Measurements from ENCODE around the gene CAMKK1. TPM values are rescaled to one million over a fixed set of nuclear protein-coding genes. Genes with fewer than 3 reads are reported as not detected.

The CAMKK1 gene
- total and polyA plus RNA-seq, 2 of the 4 experiments (the other 2 are of a cell fraction) = 4.1 to 8.2 TPM

GRCh38 chr17:3923466-3924190 lies 30.8 kb upstream of the CAMKK1 start:
- H2BK120ac ChIP-seq (ENCODE audit: low read depth, low read length) = no peak overlapping the region
- DNase-seq (no peak), ATAC-seq (ENCODE audit: low read depth) (no peak)
- no peak overlapping the region for H3K9ac ChIP-seq (ENCODE audit: low read depth, low read length)
- no peak overlapping the region for H3K27ac ChIP-seq (ENCODE audit: insufficient read depth, low read length)
- intact Hi-C loops (cut with micrococcal nuclease) (no loop called here), in situ Hi-C loops (cut with MboI; ENCODE audit: low sequenced_read_pairs) (no loop called here), dilution Hi-C loops (cut with HindIII; ENCODE audit: low sequenced_read_pairs, unreplicated experiment) (no loop called here)
- no peak overlapping the region for H4K8ac ChIP-seq (ENCODE audit: low read depth in 2 of 2, low read length in 2 of 2)
- no peak overlapping the region for H3K4ac ChIP-seq (ENCODE audit: low read depth, low read length)
- WGBS, 2 experiments (ENCODE audit: extremely low coverage in 2 of 2, insufficient read length in 1 of 2) = 86% methylated on average over 5 of the region's 18 CpGs; no CpG with 5 or more reads in 1 of the 2 experiments
- H4K5ac ChIP-seq (ENCODE audit: low read depth, low read length) = no peak overlapping the region
- H2AFZ ChIP-seq (replicated peaks; ENCODE audit: low read length, poor library complexity) = no peak overlapping the region
- H3K36me3 ChIP-seq (ENCODE audit: control insufficient read depth, insufficient read depth, low read length) = no peaks in the 10 kb centered on the region
- no peak overlapping the region for H3K4me2 ChIP-seq (ENCODE audit: low read depth, low read length)
- H3K4me3 ChIP-seq (ENCODE audit: insufficient read depth, low read depth, low read length) = no peak overlapping the region
- no TSS peak for BruUV-seq (replicated peaks)
- H3K23ac ChIP-seq (ENCODE audit: low read depth, low read length) = no peak overlapping the region
- H3K9me1 ChIP-seq (ENCODE audit: insufficient read depth, low read length) = no peaks in the 10 kb centered on the region
- H3K18ac ChIP-seq (ENCODE audit: low read depth, low read length) = no peak overlapping the region
- no peak overlapping the region for H4K91ac ChIP-seq (ENCODE audit: insufficient read depth, low read depth, low read length)
- H3K14ac ChIP-seq (replicated peaks; ENCODE audit: low read depth, low read length) = no peak overlapping the region
- H3K9me3 ChIP-seq (ENCODE audit: control insufficient read depth, insufficient read depth, low read length) = no peaks in the 10 kb centered on the region
- no peak overlapping the region for H2AK9ac ChIP-seq (replicated peaks; ENCODE audit: low read depth, low read length, poor library complexity)
- H3K56ac ChIP-seq (ENCODE audit: extremely low read depth, insufficient read depth, low read length) = no peak overlapping the region
- ChIA-PET CTCF (interaction anchor here (0.7 to 1.2 kb wide), 2 partner anchors 9 to 10 kb away, joined by 3 to 9 read pairs; no protein-coding TSS in a partner anchor), POLR2A (ENCODE audit: unreplicated experiment) (no interaction called here)
- H4K20me1 ChIP-seq (ENCODE audit: insufficient read depth, low read length) = no peaks in the 10 kb centered on the region
- no peak overlapping the region for H2BK20ac ChIP-seq (ENCODE audit: low read depth, low read length)
- TF ChIP-seq RCOR1 (IDR thresholded peaks at IDR 0.05; ENCODE audit: insufficient replicate concordance, low read length) (no peak), RFX5 (IDR thresholded peaks at IDR 0.05; ENCODE audit: low read depth, low read length) (no peak), NFE2L2 (IDR thresholded peaks at IDR 0.05; ENCODE audit: low read depth, low read length) (no peak), BHLHE40 (IDR thresholded peaks at IDR 0.05; ENCODE audit: low read depth, low read length) (no peak), CHD1 (IDR thresholded peaks at IDR 0.05; ENCODE audit: low read depth, low read length) (no peak), MXI1 (IDR thresholded peaks at IDR 0.05; ENCODE audit: borderline replicate concordance, low read depth, low read length) (no peak), MAFK (IDR thresholded peaks at IDR 0.05; ENCODE audit: low read depth, low read length) (no peak), MAZ (IDR thresholded peaks at IDR 0.05; ENCODE audit: borderline replicate concordance, low read depth, low read length) (no peak), POLR2A (IDR thresholded peaks at IDR 0.05; ENCODE audit: low read depth, low read length) (no peak), FOS (IDR thresholded peaks at IDR 0.05; ENCODE audit: low read depth, low read length) (no peak), CEBPB (IDR thresholded peaks at IDR 0.05; ENCODE audit: low read depth, low read length) (no peak), SMC3 (IDR thresholded peaks at IDR 0.05; ENCODE audit: low read depth, low read length) (no peak), RAD21 (IDR thresholded peaks at IDR 0.05; ENCODE audit: low read length) (no peak)
- TF ChIP-seq, protein P1, sequence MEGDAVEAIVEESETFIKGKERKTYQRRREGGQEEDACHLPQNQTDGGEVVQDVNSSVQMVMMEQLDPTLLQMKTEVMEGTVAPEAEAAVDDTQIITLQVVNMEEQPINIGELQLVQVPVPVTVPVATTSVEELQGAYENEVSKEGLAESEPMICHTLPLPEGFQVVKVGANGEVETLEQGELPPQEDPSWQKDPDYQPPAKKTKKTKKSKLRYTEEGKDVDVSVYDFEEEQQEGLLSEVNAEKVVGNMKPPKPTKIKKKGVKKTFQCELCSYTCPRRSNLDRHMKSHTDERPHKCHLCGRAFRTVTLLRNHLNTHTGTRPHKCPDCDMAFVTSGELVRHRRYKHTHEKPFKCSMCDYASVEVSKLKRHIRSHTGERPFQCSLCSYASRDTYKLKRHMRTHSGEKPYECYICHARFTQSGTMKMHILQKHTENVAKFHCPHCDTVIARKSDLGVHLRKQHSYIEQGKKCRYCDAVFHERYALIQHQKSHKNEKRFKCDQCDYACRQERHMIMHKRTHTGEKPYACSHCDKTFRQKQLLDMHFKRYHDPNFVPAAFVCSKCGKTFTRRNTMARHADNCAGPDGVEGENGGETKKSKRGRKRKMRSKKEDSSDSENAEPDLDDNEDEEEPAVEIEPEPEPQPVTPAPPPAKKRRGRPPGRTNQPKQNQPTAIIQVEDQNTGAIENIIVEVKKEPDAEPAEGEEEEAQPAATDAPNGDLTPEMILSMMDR (conservative IDR thresholded peaks at IDR 0.05; ENCODE audit: low read depth, low read length) = no peak
- TF ChIP-seq, protein P2, sequence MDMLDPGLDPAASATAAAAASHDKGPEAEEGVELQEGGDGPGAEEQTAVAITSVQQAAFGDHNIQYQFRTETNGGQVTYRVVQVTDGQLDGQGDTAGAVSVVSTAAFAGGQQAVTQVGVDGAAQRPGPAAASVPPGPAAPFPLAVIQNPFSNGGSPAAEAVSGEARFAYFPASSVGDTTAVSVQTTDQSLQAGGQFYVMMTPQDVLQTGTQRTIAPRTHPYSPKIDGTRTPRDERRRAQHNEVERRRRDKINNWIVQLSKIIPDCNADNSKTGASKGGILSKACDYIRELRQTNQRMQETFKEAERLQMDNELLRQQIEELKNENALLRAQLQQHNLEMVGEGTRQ (IDR thresholded peaks at IDR 0.05; ENCODE audit: low read depth, low read length) = no peak
- TF ChIP-seq, protein P3, sequence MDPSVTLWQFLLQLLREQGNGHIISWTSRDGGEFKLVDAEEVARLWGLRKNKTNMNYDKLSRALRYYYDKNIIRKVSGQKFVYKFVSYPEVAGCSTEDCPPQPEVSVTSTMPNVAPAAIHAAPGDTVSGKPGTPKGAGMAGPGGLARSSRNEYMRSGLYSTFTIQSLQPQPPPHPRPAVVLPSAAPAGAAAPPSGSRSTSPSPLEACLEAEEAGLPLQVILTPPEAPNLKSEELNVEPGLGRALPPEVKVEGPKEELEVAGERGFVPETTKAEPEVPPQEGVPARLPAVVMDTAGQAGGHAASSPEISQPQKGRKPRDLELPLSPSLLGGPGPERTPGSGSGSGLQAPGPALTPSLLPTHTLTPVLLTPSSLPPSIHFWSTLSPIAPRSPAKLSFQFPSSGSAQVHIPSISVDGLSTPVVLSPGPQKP (IDR thresholded peaks at IDR 0.05; ENCODE audit: borderline replicate concordance, low read depth, low read length) = no peak
- H2BK5ac ChIP-seq (ENCODE audit: low read depth, low read length, poor library complexity, severe bottlenecking) = no peak overlapping the region
- peaks cover 3% of the 10 kb centered on the region; the same call in 1 of the 2 replicates for H3K4me1 ChIP-seq (ENCODE audit: control insufficient read depth, insufficient read depth, low read length)
- no peak overlapping the region for H2BK15ac ChIP-seq (ENCODE audit: low read depth, low read length)
- peaks cover 5% of the 10 kb centered on the region; the same call in 1 of the 2 replicates for H3K27me3 ChIP-seq (ENCODE audit: control insufficient read depth, insufficient read depth, low read length)
- no peaks in the 10 kb centered on the region for H3K79me1 ChIP-seq (ENCODE audit: low read depth in 1 of 2, low read length in 2 of 2)
- H2AK5ac ChIP-seq (ENCODE audit: low read depth, low read length) = no peak overlapping the region
